ENCODE results near the gene HNRNPDL. TPM values are rescaled to one million over a fixed set of nuclear protein-coding genes. Genes with fewer than 3 reads are reported as not detected.

Gene HNRNPDL
- polyA plus RNA-seq, 1 experiment, result 275 TPM

DNA sequence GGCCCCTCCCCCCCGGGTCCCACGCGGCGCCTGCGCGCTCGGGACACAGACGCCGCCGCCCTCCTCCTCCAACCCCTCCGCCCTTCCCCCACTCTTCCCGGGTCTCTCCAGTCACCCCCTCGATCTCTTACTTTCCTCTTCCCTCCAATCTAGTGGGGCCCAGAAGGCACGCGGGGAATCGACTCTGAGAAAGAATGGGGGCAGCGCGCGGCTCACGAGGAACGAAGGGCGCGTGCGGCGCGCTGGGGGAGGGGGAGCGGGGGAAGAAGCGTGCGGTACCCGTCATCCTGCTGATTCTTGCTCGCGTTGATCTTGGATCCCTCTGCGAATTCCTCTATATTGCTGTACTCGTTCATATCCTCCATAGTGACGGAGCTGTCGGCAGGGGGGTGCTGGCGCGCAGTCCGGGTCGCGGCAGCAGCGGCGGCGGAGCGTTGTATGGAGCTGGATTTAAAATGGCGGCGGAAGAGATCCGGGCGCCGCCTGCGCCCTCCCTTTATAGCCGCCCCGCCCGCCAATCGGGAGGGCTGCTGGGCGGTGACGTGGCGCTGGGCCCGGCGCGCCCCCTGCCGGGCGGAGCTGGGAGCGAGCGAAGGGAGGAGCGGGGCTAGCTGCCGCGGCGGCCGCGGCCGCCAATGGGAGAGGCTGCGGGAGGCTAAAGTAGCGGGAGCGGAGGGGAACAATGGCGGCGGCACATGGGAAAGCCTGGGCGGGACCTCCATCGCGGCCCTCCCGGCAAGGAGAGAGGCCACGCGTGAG is 1.1 kb downstream of the HNRNPDL start:
- ChIA-PET POLR2A (interaction anchor here (0.6 to 3.0 kb wide), 37 partner anchors 8 to 1423 kb away, joined by 3 to 71 read pairs (median 4); partner anchors contain the start of genes COPS4, HNRNPD, LIN54 and THAP9), CTCF (interaction anchor here (0.7 to 1.9 kb wide), 27 partner anchors 8 to 936 kb away, joined by 3 to 12 read pairs (median 4); partner anchors contain the start of genes COPS4 and THAP9)
- TF ChIP-seq CTCF (IDR thresholded peaks at IDR 0.05; ENCODE audit: low read depth, low read length), result peak; percentile 67
- peak; percentile 70 for DNase-seq (ENCODE audit: low read depth, low spot score)
- H3K4me3 ChIP-seq (ENCODE audit: low read depth, low read length), result peak overlapping the region; percentile 93
- peak overlapping the region; percentile 95 for H3K27ac ChIP-seq (ENCODE audit: low read depth, low read length)
- H3K9me3 ChIP-seq (ENCODE audit: control insufficient read depth, insufficient read depth, low read length), result no peaks in the 10 kb centered on the region; the same call in 1 of the 2 replicates
- no peaks in the 10 kb centered on the region for H3K27me3 ChIP-seq (ENCODE audit: control insufficient read depth, insufficient read depth, low read length)

DNA sequence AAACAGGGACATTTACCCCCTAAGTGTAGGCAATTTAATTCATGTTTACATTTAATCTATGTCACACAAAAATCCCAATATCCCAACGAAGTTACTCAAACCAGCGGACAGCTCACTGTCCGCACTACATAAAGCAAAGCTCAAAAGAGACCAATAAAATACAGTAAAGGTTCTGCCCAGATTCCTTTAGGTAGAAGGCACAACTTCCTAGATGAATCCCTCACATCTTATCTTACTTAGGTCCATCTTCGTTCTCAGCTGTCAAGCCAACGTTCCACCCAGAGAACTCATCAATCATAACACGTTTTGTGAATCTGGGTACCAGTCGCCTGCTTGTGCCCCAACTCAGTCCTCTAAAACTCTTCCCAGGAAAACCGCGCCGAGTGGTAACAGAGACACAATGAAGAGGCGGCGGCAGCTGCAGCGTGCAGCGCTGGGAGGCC is 1.7 kb downstream of the HNRNPDL start:
- DNase-seq (ENCODE audit: low read depth, low spot score), result no peak
- Histone ChIP-seq H3K9me3 (ENCODE audit: control insufficient read depth, insufficient read depth, low read length) (no peaks in the 10 kb centered on the region; the same call in 1 of the 2 replicates), H3K27ac (ENCODE audit: low read depth, low read length) (no peak overlapping the region), H3K4me3 (ENCODE audit: low read depth, low read length) (peak overlapping the region; percentile 93), H3K27me3 (ENCODE audit: control insufficient read depth, insufficient read depth, low read length) (no peaks in the 10 kb centered on the region)
- no peak for TF ChIP-seq CTCF (IDR thresholded peaks at IDR 0.05; ENCODE audit: low read depth, low read length)
- CTCF ChIA-PET, result interaction anchor here (0.7 to 2.3 kb wide), 23 partner anchors 9 to 891 kb away, joined by 3 to 12 read pairs (median 4); partner anchors contain the start of genes COPS4 and THAP9
- POLR2A ChIA-PET, result interaction anchor here (0.6 to 3.0 kb wide), 18 partner anchors 9 to 1002 kb away, joined by 3 to 71 read pairs (median 4); partner anchors contain the start of genes COPS4, HNRNPD, LIN54 and THAP9

- H3K27ac ChIP-seq (ENCODE audit: low read depth, low read length), result no peak overlapping the region
- no peaks in the 10 kb centered on the region for H3K27me3 ChIP-seq (ENCODE audit: control insufficient read depth, insufficient read depth, low read length)
- H3K9me3 ChIP-seq (ENCODE audit: control insufficient read depth, insufficient read depth, low read length), result no peaks in the 10 kb centered on the region; the same call in 1 of the 2 replicates
- no peak for DNase-seq (ENCODE audit: low read depth, low spot score)
- POLR2A ChIA-PET, result no interaction called here
- no peak for TF ChIP-seq CTCF (IDR thresholded peaks at IDR 0.05; ENCODE audit: low read depth, low read length)
- H3K4me3 ChIP-seq (ENCODE audit: low read depth, low read length), result no peak overlapping the region; the same call in 1 of the 2 replicates
- CTCF ChIA-PET, result interaction anchor here (1.4 kb wide), 1 partner anchor 314 kb away, joined by 4 read pairs; no protein-coding TSS in a partner anchor
These were observed 4.8 kb downstream of the HNRNPDL start for GRCh38 chr4:82425478-82425877.

DNA sequence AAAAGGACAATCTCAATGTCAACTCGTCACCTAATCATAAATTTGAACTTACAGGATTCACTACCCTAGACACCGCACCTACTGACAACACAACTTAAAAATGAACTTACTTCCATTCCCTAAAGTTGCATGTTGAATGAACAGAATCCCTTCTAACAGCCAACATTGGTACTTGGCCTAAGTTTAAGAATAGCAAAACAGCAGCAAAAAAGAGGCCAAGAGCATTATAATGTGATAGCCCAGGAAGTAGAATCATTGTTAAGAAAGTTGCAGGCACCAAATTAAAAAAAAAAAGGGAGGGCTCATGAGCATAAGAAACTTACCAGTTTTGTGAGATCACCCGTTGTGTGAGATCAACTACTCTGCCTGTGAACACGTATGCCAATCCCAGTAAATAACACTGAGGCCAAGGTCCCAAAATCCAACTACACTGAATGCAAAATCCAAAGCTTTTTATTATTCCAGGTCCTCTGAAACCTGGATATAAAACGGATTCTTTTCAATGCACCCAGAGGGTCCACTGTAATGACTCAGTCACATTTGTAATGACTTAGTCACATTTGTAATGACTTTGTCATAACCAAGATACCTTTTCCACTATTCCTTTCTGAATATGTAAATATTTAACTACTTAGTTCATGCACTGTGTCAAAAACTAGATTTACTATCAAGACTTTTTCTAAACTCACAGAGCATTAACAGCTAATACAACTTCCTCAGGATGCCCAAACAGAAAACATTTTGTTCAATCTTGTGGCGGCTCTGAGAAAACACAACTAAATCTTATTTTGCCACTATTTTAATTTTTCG is 6.8 kb downstream of the HNRNPDL start:
- Histone ChIP-seq H3K9me3 (ENCODE audit: control insufficient read depth, insufficient read depth, low read length) (no peaks in the 10 kb centered on the region), H3K27me3 (ENCODE audit: control insufficient read depth, insufficient read depth, low read length) (no peaks in the 10 kb centered on the region), H3K27ac (ENCODE audit: low read depth, low read length) (no peak overlapping the region), H3K4me3 (ENCODE audit: low read depth, low read length) (no peak overlapping the region)
- DNase-seq (ENCODE audit: low read depth, low spot score), result no peak
- CTCF ChIA-PET, result no interaction called here
- POLR2A ChIA-PET, result interaction anchor here (0.8 to 0.9 kb wide), 2 partner anchors 49 to 51 kb away, joined by 3 to 6 read pairs; partner anchors contain the start of gene HNRNPD
- TF ChIP-seq CTCF (IDR thresholded peaks at IDR 0.05; ENCODE audit: low read depth, low read length), result no peak
